Measurements from ENCODE around the gene NDUFAB1.
"Not testable (repeated sequence)": the region's sequence is repeated elsewhere in the genome, so short reads cannot be mapped to it uniquely, and the experiment has no call there.

The NDUFAB1 gene

GRCh38 chr16:23549938-23550337 is 46.2 kb downstream of the NDUFAB1 start:
- DNase-seq = no peak

DNA sequence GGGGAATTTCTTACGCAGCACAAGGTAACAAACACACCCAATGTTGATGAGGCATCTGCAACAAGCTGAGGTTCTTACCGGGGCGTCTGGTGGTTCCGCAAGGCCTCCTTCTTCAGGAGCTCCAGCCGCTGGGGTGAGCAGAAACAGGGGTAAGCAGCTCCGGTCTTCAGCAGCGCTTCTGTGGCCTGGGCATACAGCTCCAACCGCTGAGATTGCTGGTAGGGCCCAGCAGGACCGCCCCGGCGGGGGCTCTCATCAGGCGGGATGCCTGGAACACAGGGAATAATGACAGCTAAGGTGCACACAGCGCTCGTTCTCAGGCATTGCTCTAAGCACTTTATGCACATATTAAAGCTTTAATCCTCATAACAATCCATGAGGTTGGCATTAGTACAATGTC is 51.7 kb downstream of the NDUFAB1 start:
- DNase-seq = no peak

GRCh38 chr16:23540817-23541178 is 55.3 kb downstream of the NDUFAB1 start:
- DNase-seq = not testable (repeated sequence)

GRCh38 chr16:23539984-23540816 is 55.9 kb downstream of the NDUFAB1 start:
- no peak for DNase-seq

GRCh38 chr16:23538919-23539278 is 57.2 kb downstream of the NDUFAB1 start:
- DNase-seq = no peak

DNA sequence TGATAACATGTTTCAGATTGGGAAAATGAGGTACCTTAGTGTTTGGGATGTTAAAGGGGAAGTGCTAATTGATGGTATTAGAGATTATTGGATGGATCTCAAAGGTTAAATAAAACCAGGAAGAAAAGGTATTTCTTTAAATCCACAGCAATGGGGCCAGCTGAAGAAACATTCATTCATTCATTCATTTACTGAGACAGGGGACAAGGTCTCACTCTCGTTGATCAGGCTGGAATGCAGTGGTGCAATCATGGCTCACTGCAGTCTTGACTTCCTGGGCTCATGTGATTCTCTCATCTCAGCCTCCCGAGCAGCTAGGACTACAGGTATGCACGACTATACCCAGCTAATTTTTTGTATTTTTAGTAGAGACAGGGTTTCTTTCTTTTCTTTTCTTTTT is 58.7 kb downstream of the NDUFAB1 start:
- no peak for DNase-seq

DNA sequence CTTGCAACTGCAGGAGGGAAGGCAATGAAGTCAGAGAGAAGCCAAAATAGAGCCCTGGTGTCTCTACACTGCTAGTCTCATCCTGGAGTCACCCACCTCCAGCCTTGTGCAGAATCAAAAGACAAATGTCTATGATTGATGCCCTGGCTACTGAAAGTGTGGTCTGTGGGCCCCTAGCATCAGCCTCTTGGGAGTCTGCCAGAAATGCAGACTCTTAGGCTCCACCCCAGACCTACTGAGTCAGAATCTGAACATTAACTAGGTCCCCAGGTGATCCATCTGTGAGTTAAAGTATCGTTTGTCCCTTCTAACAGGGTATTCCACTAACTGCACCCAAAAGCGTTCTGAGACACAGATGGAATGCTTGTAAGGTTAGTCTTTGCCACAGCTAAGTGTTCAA is 60.2 kb downstream of the NDUFAB1 start:
- no peak for DNase-seq

DNA sequence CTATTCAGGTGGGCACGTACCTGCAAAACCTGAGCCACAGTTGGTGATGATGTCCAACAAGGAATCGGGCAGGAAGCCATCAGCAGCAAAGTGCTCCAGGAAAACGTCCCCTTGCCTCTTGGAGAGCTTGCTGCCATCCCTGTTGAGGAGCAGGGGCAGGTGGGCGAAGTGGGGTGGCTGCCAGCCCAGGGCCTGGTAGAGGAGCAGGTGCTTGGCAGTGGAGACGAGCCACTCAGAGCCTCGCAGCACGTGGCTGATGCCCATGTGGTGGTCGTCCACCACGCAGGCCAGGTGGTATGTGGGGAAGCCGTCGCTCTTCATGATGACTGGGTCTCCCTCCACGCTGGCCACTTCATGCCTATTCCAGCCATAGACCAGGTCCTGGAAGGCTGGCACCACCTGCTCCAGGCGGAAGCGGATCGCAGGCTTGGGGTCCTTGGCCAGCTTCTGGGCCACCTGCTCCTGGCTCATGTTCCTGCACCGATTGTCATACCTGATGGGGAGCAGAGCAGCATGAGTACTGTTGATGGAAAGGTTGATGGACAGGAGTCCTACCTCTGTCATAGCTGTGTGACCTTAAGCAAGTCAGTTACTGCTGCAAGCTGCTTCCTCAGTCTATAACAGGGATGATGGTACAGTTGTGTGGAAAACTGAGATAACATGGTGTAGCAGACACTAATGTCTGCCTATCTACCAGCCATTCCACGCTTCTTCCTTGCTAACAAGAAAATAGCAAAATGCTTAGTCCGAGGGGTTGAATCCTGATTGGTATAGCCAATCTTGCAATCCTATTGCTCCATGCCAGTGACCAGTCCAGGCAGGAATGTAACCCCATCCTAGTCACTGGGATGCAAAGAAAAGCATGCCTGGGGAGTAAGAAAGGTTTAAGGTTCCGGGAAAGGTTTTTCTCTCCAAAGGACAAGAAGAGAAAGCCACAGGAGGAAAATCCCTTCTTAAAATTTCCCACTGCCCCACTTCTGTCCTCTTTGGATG is 61.0 kb downstream of the NDUFAB1 start:
- no peak for DNase-seq

DNA sequence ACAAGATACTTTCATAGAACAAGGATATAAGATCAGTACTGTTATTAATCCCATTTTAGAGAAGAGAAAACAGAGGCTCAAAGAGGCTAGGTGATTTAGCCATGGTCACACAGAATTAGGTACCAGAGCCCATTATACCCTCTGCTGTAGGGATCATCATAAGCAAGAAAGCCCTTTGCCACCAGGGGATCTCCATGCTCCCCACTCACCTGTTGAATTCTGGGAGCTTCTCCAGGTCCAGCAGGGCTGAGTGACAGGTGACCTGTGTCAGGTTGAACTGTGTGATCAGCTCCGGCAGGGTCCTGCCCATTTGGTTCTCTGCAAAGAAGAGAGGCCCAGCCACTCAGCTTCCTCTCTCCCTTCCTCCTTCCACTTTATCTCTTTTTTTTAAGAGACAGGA is 63.7 kb downstream of the NDUFAB1 start:
- DNase-seq = no peak
